Urinary bladder (tissue), 4 donors: ENCODE data around the gene JTB. TPM values are rescaled to one million over a fixed set of nuclear protein-coding genes. Genes with fewer than 3 reads are reported as not detected.
A peak's percentile ranks its signal among the peaks of the same experiment; 100 is the strongest.
"Not testable (repeated sequence)": the region's sequence is repeated elsewhere in the genome, so short reads cannot be mapped to it uniquely, and the experiment has no call there.

Experiments used
- DNase-seq: peaks from one replicate; pipeline ENCODE4 v3.0.0-alpha.2; 2015; ENCODE audit errors: extremely low spot score
- H3K27ac ChIP-seq: one replicate; pipeline ENCODE4 v1.5.1; 2013; ENCODE audit warnings: low read depth, mild to moderate bottlenecking, moderate library complexity
- H3K36me3 ChIP-seq: one replicate; pipeline ENCODE4 v1.6.1; 2013; ENCODE audit warnings: mild to moderate bottlenecking, moderate library complexity; ENCODE audit not compliant: insufficient read depth
- H3K4me1 ChIP-seq: one replicate; pipeline ENCODE4 v1.6.1; 2013; ENCODE audit warnings: mild to moderate bottlenecking, moderate library complexity; ENCODE audit not compliant: insufficient read depth
- H3K4me3 ChIP-seq: one replicate; pipeline ENCODE4 v1.5.1; 2013; ENCODE audit warnings: low read depth, low read length
- WGBS: extraction: QIAGEN DNeasy Blood & Tissue Kit; methylation state at CpG from one replicate; pipeline ENCODE4 v1.1.7; 2013; 5-methylcytosine and 5-hydroxymethylcytosine counted together
- polyA plus RNA-seq: library from polyadenylated mRNA; stranded (reverse); fragments of 200-250 nt; gene quantifications from one replicate; pipeline ENCODE4 v1.2.3, GENCODE V29; 2013
- total RNA-seq: library from RNA; depleted of rRNA; stranded (reverse); fragments of >200 nt; gene quantifications from one replicate; pipeline ENCODE4 v1.2.3, GENCODE V29; 2014
- donor health status: healthy with polysubstance abuse.
- donor health status: healthy.

Gene JTB
- total and polyA plus RNA-seq, 2 donors, result 99.5 to 148 TPM

DNA sequence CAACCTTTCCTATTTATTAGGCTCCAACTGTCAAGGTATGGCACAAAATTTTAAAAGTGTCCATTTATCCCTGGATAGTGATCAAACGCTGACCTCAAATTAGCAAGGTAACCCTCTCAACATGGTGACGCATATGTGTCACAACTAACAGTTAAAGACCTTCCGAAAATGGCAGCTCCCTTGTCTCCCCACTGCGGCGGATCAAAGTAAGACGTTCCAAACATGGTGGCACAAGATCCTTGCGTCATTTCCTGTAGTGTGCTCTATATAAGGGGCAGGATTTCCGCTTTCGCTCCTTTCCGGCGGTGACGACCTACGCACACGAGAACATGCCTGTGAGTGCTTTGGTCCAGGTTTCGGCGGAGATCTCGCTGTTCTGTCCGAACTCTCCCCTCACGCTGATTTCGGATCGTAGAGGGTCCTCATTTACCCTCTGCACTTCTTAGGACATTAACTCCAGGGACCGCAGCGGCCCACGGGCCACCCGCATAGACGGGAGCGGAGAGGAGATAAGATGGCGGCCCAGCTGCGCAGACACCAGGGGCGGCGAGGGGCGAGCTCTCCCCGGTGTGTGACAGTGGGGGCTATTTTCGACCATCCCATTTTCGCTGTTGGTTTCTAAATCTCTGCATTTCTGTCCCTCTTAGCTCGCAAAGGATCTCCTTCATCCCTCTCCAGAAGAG lies 13.1 kb upstream of the JTB start, which contains the start of gene RPS27:
Gene RPS27, plus strand, starts transcription at position 295 of the 683 bp plus-strand sequence. Its CDS starts 35 bp downstream, at position 330.
- Histone ChIP-seq H3K27ac (peak within 1 kb of the TSS; percentile 97), H3K36me3 (peaks cover 4% of the 10 kb centered on the region), H3K4me3 (peak within 1 kb of the TSS; percentile 84), H3K4me1 (peaks cover 2% of the 10 kb centered on the region)
- peak; percentile 98 for DNase-seq
- under 1% methylated on average over 36 of the region's 36 CpGs for WGBS

DNA sequence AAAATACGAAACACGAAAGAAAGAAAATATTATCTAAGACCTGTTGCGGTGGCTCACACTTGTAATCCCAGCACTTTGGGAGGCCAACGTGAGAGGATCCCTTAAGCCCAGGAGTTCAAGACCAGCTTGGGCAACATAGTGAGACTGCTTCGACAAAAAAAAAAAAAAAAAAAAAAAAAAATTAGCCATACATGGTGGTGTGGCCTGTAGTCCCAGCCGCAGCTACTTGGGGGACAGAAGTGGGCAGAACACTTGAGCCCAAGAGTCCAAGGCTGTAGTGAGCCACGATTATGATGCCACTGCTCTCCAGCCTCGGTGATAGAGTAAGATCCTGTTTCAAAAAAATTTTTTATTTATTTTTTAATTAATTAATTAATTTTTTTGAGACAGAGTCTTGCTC lies 10.1 kb upstream of the JTB start:
- 92% methylated on average over 8 of the region's 8 CpGs for WGBS
- no peak for DNase-seq
- Histone ChIP-seq H3K4me1 (peaks cover 2% of the 10 kb centered on the region), H3K4me3 (no peak overlapping the region), H3K27ac (no peak overlapping the region), H3K36me3 (no peaks in the 10 kb centered on the region)

DNA sequence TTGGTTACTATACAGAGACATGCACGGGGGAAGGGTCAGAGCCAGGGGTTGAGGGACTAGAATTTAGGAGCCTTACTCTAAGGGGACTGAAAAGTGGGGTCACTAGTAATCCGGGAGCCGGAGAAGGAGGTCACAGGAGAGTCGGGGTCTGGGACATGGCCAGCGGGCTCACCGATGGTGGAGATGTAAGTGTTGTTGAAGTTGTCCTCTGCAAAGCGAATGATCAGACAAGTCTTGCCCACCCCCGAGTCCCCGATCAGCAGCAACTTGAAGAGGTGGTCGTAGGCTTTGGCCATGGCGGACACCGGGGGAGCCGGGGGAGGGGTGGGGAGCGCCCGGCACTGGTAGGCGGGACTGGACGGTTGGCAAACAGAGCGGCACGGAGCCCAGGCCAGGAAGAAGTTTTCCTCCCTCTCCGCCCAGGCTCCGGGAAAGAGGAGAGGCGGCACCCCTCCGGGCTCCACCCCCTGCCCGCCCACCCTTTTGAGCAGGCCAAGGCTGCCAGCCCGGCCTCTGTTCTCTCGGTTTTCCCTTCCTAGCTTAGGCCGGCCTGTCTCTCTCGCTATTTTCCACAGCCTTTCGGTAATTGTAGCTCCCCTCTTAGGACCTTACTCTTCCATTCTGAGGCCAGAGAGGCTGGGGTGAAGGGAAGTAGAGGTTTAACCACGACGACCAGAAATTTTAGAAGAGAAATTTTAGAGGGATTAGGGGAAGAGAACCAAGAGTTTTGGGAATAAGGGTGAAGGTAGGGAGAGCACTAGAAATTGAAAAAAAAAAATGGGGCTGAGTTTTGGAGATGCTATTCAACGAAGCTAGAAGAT lies 8.7 kb upstream of the JTB start, which contains the start of gene RAB13:
Gene RAB13, minus strand, starts transcription at position 399 of the 821 bp plus-strand sequence. Its CDS starts 103 bp downstream, at position 296.
- Histone ChIP-seq H3K27ac (peak within 1 kb of the TSS; percentile 78), H3K4me1 (no peaks in the 10 kb centered on the region), H3K4me3 (peak within 1 kb of the TSS; percentile 47), H3K36me3 (no peaks in the 10 kb centered on the region)
- 2% methylated on average over 30 of the region's 32 CpGs for whole genome bisulfite sequencing
- peak; percentile 60 for DNase-seq

DNA sequence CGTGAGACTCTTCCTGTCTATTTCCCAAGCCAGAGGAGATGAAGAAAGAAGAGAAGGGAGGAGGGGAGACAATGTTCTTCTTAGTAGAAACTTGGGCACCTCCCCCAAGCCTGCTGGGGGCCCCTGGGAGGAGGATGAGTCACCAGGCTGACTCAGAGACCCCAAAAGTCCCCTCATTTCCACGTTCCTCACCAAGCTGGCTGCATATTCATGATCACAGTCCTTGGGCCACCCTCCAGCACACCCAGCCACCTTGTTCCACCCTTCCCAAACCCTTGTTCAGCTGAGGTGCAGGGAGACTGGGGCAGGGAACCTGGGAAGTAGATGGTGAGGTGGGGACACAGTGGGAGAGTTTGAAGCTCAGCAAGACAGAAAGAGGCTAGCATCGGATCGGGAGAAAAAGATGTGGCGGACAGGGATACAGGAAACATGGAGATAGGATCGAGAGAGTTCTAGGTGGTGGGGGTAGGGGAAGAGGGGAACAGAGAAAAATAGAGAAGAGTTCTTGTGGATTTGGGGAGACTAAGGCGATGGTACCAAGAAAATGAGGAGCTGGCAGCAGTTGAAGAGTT lies 8.0 kb upstream of the JTB start:
- WGBS, result 7% methylated on average over 7 of the region's 7 CpGs
- H3K4me1 ChIP-seq, result no peaks in the 10 kb centered on the region
- peak overlapping the region; percentile 47 for H3K4me3 ChIP-seq
- no peak for DNase-seq
- H3K36me3 ChIP-seq, result no peaks in the 10 kb centered on the region
- peak overlapping the region; percentile 63 for H3K27ac ChIP-seq

DNA sequence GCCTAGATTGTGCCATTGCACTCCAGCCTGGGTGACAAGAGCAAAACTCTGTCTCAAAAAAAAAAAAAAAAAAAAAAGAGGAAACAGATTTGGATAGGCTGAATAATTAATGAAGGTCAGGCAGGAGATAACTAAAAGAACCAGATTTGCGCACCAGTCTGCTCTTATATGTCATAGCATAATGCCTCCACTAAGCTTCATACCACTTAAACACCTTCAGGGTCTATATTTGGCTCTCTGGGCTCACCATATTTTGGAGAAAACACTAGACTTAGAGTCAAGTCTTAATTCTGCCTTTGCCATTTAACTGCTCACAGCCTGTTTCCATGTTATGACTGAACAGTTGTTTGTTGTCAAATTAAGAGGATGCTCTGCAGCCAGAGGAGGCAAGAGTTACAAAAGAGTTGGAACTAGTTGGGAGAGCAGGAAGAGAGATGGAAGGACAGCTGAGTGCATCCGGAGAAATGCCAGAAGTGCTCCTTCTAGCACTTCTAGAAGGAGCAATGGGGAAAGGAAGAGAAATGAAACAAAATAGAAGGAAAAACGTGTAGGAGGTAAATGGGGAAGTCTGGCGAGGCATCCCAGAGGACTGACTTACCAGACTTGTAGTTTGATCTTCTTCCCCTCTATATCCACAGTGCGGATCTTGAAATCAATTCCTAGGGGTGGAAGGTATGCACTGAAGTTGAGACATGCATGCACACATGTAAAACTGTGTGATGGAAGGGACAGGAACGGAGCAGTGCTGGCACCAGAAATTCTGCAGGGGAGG lies 6.8 kb upstream of the JTB start:
- Histone ChIP-seq H3K36me3 (no peaks in the 10 kb centered on the region), H3K4me1 (no peaks in the 10 kb centered on the region), H3K27ac (no peak overlapping the region), H3K4me3 (no peak overlapping the region)
- WGBS, result 49% methylated on average over 6 of the region's 6 CpGs
- no peak for DNase-seq

DNA sequence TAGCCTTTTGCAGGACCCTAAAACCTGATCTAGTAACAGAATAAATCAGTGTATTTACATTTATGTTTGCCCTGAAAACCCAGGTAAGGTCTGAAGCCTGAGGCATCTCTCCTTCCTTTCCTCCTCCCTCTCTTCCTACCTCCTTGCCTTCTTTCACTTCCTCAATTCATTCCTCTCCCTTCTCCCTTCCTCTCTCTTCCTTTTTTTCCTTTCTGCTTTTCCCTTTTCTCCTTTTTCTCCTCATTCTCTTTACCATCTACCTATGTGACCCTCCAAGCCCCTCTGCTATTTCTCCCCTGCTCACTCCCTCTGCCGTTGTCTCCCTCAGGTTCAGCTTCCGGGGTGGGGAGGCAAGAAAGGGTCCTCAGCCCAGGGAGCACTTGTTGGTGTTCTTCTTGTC lies 4.3 kb upstream of the JTB start:
- H3K27ac ChIP-seq, H3K36me3 ChIP-seq, DNase-seq, H3K4me3 ChIP-seq, H3K4me1 ChIP-seq: not testable (repeated sequence)
- 90% methylated on average over 2 of the region's 2 CpGs for WGBS

DNA sequence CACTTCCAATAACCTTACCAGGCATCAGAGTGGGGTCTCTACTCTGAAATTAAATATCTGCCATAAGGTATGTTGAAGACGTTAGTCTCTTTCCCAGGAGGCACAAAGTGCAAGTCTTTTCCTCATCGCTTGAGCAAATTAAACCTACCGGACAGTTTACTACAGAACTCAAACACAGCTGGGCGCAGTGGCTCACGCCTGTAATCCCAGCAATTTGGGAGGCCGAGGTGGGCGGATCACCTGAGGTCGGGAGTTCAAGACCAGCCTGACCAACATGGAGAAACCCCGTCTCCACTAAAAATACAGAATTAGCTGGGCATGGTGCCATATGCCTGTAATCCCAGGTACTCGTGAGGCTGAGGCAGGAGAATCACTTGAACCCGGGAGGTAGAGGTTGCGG lies 1.6 kb upstream of the JTB start:
- H3K4me1 ChIP-seq, DNase-seq, H3K27ac ChIP-seq, H3K36me3 ChIP-seq, H3K4me3 ChIP-seq: not testable (repeated sequence)
- WGBS, result 90% methylated on average over 12 of the region's 12 CpGs

DNA sequence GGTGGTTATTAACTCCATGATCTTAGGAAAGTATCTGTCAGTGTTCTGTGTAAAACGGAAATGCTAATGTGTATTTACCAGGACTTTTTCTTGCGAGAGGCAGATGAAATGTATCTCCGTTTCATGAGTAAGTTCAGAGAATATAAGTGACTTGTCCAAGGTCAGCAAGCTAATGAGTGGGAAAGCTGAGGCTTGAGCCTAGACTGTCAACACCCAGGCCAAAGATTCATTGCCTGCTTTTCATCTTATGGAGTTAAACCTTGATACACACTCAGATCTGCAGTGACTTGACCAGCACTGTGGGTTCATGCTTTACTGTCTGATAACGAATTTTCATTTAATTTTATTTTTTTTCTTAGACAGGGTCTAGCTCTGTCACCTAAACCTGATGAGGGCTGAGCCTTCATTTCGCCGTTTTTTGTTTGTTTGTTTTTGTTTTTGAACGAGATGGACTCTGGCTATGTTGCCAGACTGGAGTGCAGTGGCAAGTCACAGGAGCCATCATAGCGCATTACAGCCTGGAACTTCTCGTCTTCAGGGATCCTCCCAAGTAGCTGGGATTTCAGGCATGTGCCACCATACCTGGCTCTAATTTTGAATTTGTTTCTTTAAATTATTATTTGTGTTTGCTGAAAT lies 918 bp upstream of the JTB start:
- Histone ChIP-seq H3K36me3 (no peaks in the 10 kb centered on the region), H3K4me3 (no peak overlapping the region), H3K4me1 (no peaks in the 10 kb centered on the region), H3K27ac (no peak overlapping the region)
- DNase-seq, result no peak
- WGBS, result 63% methylated on average over 9 of the region's 9 CpGs

DNA sequence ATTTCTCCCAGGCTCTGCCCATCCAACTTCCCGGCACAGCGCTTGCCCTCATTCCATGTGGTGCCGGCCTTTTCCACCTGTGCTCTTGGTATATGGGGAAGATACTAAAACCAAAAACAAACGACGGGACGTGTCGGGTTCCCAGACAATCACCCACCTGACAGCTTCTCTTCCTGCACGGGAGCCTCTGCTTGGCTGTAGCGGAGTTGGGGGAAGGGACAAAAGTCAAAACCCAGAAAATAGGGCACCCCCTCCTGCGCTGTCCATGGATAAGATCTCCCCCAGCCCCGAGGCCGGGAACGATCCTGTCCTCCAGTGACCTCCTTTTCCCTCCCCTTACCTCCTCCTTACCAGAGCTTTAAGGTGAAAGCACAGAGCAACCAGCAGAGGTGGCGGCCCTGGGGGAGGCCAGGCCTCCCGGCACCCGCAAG lies 640 bp downstream of the JTB start:
- H3K4me1 ChIP-seq, result no peaks in the 10 kb centered on the region

DNA sequence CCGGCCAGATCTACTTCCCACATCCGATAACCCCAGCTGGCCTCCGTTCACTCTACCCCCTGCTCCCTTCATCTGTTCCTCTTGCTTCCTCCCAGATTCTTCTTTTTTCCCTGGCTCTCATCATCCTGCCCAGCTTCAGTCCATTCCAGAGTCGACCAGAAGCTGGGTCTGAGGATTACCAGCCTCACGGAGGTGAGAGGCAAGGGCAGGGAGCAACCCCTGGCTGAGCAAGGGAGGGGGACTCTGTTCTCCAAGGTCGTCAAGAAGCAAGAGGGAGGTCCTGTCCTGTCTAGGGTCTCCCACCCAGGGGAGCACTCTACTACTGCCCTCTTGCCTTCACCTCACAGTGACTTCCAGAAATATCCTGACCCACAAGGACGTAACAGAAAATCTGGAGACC lies 3.9 kb downstream of the JTB start:
- H3K36me3 ChIP-seq, result no peaks in the 10 kb centered on the region
- H3K4me3 ChIP-seq, result no peak overlapping the region
- H3K4me1 ChIP-seq, result no peaks in the 10 kb centered on the region
- no peak overlapping the region for H3K27ac ChIP-seq
- 66% methylated on average over 7 of the region's 7 CpGs for WGBS
- DNase-seq, result no peak

More for the DNA sequence above, 640 bp downstream of the JTB start:
- H3K27ac ChIP-seq, result peak overlapping the region; percentile 80
- DNase-seq, result no peak
- under 1% methylated on average over 16 of the region's 16 CpGs for WGBS
- H3K36me3 ChIP-seq, result no peaks in the 10 kb centered on the region
- H3K4me3 ChIP-seq, result peak overlapping the region; percentile 90

DNA sequence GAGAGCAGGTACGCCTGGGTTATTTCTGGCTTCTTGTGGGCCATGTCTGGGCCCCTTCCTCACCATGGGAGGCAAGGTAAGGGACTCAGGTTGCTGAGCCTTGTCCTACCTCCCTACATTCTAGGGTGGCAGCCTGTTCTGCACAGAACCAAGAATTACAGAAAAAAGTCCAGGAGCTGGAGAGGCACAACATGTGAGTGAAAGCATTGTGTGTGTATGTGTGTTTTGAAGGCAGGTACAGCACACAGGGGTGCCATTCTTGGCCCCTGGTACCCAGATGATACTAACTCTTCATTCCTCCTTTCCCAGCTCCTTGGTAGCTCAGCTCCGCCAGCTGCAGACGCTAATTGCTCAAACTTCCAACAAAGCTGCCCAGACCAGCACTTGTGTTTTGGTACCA lies 4.4 kb downstream of the JTB start:
- no peaks in the 10 kb centered on the region for H3K36me3 ChIP-seq
- H3K4me1 ChIP-seq, result no peaks in the 10 kb centered on the region
- H3K27ac ChIP-seq, result no peak overlapping the region
- no peak for DNase-seq
- 91% methylated on average over 3 of the region's 3 CpGs for WGBS
- no peak overlapping the region for H3K4me3 ChIP-seq

DNA sequence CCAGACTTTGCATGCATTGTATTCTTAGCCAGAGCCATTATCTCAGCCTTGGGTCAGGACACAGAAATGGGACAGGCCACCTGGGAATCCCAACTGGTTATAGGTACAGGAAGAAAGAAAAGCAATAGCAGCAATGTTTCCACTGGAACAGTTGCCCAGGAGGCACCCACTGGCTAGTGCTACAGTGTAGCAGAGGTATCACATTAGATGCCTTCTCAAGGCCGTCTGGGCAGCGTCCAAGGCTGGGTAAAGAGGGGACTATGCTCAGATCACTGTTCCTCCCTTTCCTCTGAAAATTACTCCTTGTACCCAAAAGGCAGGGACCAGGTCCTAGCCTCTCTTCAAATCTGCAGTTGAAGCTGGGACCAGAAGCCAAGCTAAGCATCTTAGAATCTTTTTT lies 7.1 kb downstream of the JTB start:
- Histone ChIP-seq H3K4me1 (no peaks in the 10 kb centered on the region), H3K36me3 (no peaks in the 10 kb centered on the region), H3K4me3 (no peak overlapping the region), H3K27ac (no peak overlapping the region)
- 89% methylated on average over 2 of the region's 2 CpGs for WGBS
- DNase-seq, result no peak

DNA sequence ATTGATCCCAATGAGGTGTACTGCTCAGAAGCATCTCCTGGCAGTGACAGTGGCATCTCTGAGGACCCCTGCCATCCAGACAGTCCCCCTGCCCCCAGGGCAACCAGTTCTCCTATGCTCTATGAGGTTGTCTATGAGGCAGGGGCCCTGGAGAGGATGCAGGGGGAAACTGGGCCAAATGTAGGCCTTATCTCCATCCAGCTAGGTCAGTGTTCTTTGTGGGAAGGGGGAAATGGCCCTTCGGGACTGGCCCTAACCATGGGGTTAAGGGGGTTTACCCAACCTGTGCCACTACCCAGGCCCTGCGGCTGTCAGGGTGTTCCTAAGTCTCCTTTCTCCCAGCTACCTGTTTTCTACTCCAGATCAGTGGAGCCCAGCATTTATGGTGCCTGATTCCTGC lies 8.5 kb downstream of the JTB start:
- Histone ChIP-seq H3K4me1 (no peaks in the 10 kb centered on the region), H3K4me3 (no peak overlapping the region), H3K36me3 (no peaks in the 10 kb centered on the region), H3K27ac (no peak overlapping the region)
- no peak for DNase-seq
- 92% methylated on average over 2 of the region's 2 CpGs for WGBS
